22Rv1 (cell line): ENCODE measurements around the gene KCNT2.

ENCODE experiments used
- CTCF ChIP-seq: fragments of 450-650 bp; IDR thresholded peaks from 2 replicates; pipeline ENCODE4 v1.5.1; 2017; ENCODE audit warnings: mild to moderate bottlenecking
- ZFX ChIP-seq: fragments of 450-650 bp; IDR thresholded peaks from 2 replicates; pipeline ENCODE4 v1.6.1; 2017; ENCODE audit warnings: antibody characterized with exemption, borderline replicate concordance

GRCh38 chr1:196461521-196461920 is 146.7 kb downstream of the KCNT2 start:
- TF ChIP-seq CTCF (no peak), ZFX (no peak)
